Activated T-cell treated with anti-CD3 and anti-CD28 coated beads, Interleukin-2, amount 50 U/mL, for 24 hours (primary cell): ENCODE results near the gene MICOS13.
A peak's percentile ranks its signal among the peaks of the same experiment; 100 is the strongest.
"Not testable (repeated sequence)": the region's sequence is repeated elsewhere in the genome, so short reads cannot be mapped to it uniquely, and the experiment has no call there.

Experiments
- DNase-seq: peaks from one replicate; pipeline ENCODE4 v3.0.0-alpha.2; 2020
- H3K27ac Mint-ChIP-seq: 2 replicates; pipeline ENCODE4 v1.8.0; 2020; ENCODE audit warnings: mild to moderate bottlenecking, mixed read lengths
- H3K27me3 Mint-ChIP-seq: 2 replicates; pipeline ENCODE4 v1.8.0; 2020; ENCODE audit warnings: mixed read lengths
- H3K36me3 Mint-ChIP-seq: 2 replicates; pipeline ENCODE4 v1.8.0; 2020; ENCODE audit warnings: low read depth, mixed read lengths
- H3K4me1 Mint-ChIP-seq: 2 replicates; pipeline ENCODE4 v1.8.0; 2020; ENCODE audit warnings: low read depth, mixed read lengths
- H3K4me3 Mint-ChIP-seq: 2 replicates; pipeline ENCODE4 v1.8.0; 2020; ENCODE audit warnings: mild to moderate bottlenecking, moderate library complexity, mixed read lengths
- H3K9me3 Mint-ChIP-seq: 2 replicates; pipeline ENCODE4 v1.8.0; 2020; ENCODE audit warnings: mixed read lengths

MICOS13 gene

GRCh38 chr19:5707576-5708575, 27.6 kb upstream of the MICOS13 start:
- no peak for DNase-seq
- peaks cover 95% of the 10 kb centered on the region for H3K36me3 Mint-ChIP-seq
- H3K27ac Mint-ChIP-seq, result peak overlapping the region; percentile 29
- H3K27me3 Mint-ChIP-seq, result no peaks in the 10 kb centered on the region
- H3K9me3 Mint-ChIP-seq, result no peaks in the 10 kb centered on the region
- no peaks in the 10 kb centered on the region for H3K4me1 Mint-ChIP-seq
- no peak overlapping the region for H3K4me3 Mint-ChIP-seq

- no peak for DNase-seq
- Mint-ChIP-seq H3K27me3 (no peaks in the 10 kb centered on the region), H3K4me3 (no peak overlapping the region), H3K4me1 (no peaks in the 10 kb centered on the region), H3K27ac (peak overlapping the region; percentile 29), H3K36me3 (peaks cover 90% of the 10 kb centered on the region), H3K9me3 (no peaks in the 10 kb centered on the region)
Measured at GRCh38 chr19:5706876-5707573, 26.7 kb upstream of the MICOS13 start.

GRCh38 chr19:5705552-5705951, 25.2 kb upstream of the MICOS13 start:
- DNase-seq, result peak; percentile 31
- Mint-ChIP-seq H3K9me3 (no peaks in the 10 kb centered on the region), H3K4me3 (no peak overlapping the region), H3K36me3 (peaks cover 88% of the 10 kb centered on the region), H3K27ac (no peak overlapping the region), H3K27me3 (no peaks in the 10 kb centered on the region), H3K4me1 (no peaks in the 10 kb centered on the region)

- DNase-seq, result peak; percentile 31
- Mint-ChIP-seq H3K27me3 (no peaks in the 10 kb centered on the region), H3K4me1 (no peaks in the 10 kb centered on the region), H3K9me3 (no peaks in the 10 kb centered on the region), H3K36me3 (peaks cover 86% of the 10 kb centered on the region), H3K27ac (peak overlapping the region; percentile 33), H3K4me3 (no peak overlapping the region)
Measured at GRCh38 chr19:5703819-5704818, 23.8 kb upstream of the MICOS13 start.

GRCh38 chr19:5702053-5702410, 21.7 kb upstream of the MICOS13 start:
- DNase-seq, H3K27ac Mint-ChIP-seq, H3K9me3 Mint-ChIP-seq, H3K4me1 Mint-ChIP-seq, H3K27me3 Mint-ChIP-seq, H3K4me3 Mint-ChIP-seq: not testable (repeated sequence)
- H3K36me3 Mint-ChIP-seq, result peaks cover 86% of the 10 kb centered on the region

- H3K4me3 Mint-ChIP-seq, result no peak overlapping the region
- peak overlapping the region; percentile 20 for H3K27ac Mint-ChIP-seq
- H3K27me3 Mint-ChIP-seq, result no peaks in the 10 kb centered on the region
- H3K4me1 Mint-ChIP-seq, result no peaks in the 10 kb centered on the region
- no peaks in the 10 kb centered on the region for H3K9me3 Mint-ChIP-seq
- peak; percentile 30 for DNase-seq
- peaks cover 82% of the 10 kb centered on the region for H3K36me3 Mint-ChIP-seq
Measured at GRCh38 chr19:5700455-5701092, 20.3 kb upstream of the MICOS13 start.

GRCh38 chr19:5698635-5699422, 18.5 kb upstream of the MICOS13 start:
- peaks cover 81% of the 10 kb centered on the region for H3K36me3 Mint-ChIP-seq
- no peak overlapping the region for H3K4me3 Mint-ChIP-seq
- H3K9me3 Mint-ChIP-seq, result no peaks in the 10 kb centered on the region
- peaks cover 4% of the 10 kb centered on the region for H3K4me1 Mint-ChIP-seq
- peak overlapping the region; percentile 74 for H3K27ac Mint-ChIP-seq
- no peaks in the 10 kb centered on the region for H3K27me3 Mint-ChIP-seq
- DNase-seq, result peak; percentile 32

- Mint-ChIP-seq H3K27ac (peak overlapping the region; percentile 76), H3K4me1 (peaks cover 4% of the 10 kb centered on the region), H3K9me3 (no peaks in the 10 kb centered on the region), H3K27me3 (no peaks in the 10 kb centered on the region), H3K4me3 (no peak overlapping the region), H3K36me3 (peaks cover 81% of the 10 kb centered on the region)
- DNase-seq, result peak; percentile 40
Measured at GRCh38 chr19:5697890-5698634, 17.7 kb upstream of the MICOS13 start.

- H3K9me3 Mint-ChIP-seq, result no peaks in the 10 kb centered on the region
- H3K4me1 Mint-ChIP-seq, result peaks cover 10% of the 10 kb centered on the region
- peak; percentile 37 for DNase-seq
- peaks cover 84% of the 10 kb centered on the region for H3K36me3 Mint-ChIP-seq
- peak overlapping the region; percentile 83 for H3K27ac Mint-ChIP-seq
- no peak overlapping the region for H3K4me3 Mint-ChIP-seq
- H3K27me3 Mint-ChIP-seq, result no peaks in the 10 kb centered on the region
Measured at GRCh38 chr19:5697022-5697889, 16.9 kb upstream of the MICOS13 start.

GRCh38 chr19:5696196-5697021, 16.1 kb upstream of the MICOS13 start:
- H3K27me3 Mint-ChIP-seq, result no peaks in the 10 kb centered on the region
- H3K9me3 Mint-ChIP-seq, result no peaks in the 10 kb centered on the region

GRCh38 chr19:5695649-5696195, 15.4 kb upstream of the MICOS13 start:
- Mint-ChIP-seq H3K4me1 (peaks cover 16% of the 10 kb centered on the region), H3K4me3 (no peak overlapping the region), H3K9me3 (no peaks in the 10 kb centered on the region), H3K27ac (peak overlapping the region; percentile 98), H3K27me3 (no peaks in the 10 kb centered on the region), H3K36me3 (peaks cover 88% of the 10 kb centered on the region)
- no peak for DNase-seq

More at GRCh38 chr19:5696196-5697021, 16.1 kb upstream of the MICOS13 start:
- Mint-ChIP-seq H3K36me3 (peaks cover 88% of the 10 kb centered on the region), H3K27ac (peak overlapping the region; percentile 83), H3K4me1 (peaks cover 16% of the 10 kb centered on the region), H3K4me3 (peak overlapping the region; percentile 42)
- no peak for DNase-seq
